ENCODE results near the gene PRKAR2A. TPM values are rescaled to one million over a fixed set of nuclear protein-coding genes. Genes with fewer than 3 reads are reported as not detected.

The PRKAR2A gene
- total RNA-seq, result 47.6 and 49.6 TPM in 2 replicates
- long read RNA-seq, partial matches to known transcripts, result 2 of 5 reads
- long read RNA-seq, other reads (novel, unspliced or antisense), result 3 of 5 reads

GRCh38 chr3:48847504-48848423, at the start of gene PRKAR2A:
TSS of gene PRKAR2A (minus strand) at chr3:48847874. CDS start at chr3:48847596, 278 bp downstream.
- H3K4me1 Mint-ChIP-seq, result peaks cover 28% of the 10 kb centered on the region
- peak within 1 kb of the TSS; percentile 89 for H3K4me3 Mint-ChIP-seq
- H3K27me3 Mint-ChIP-seq (ENCODE audit: low read depth), result peaks cover 5% of the 10 kb centered on the region
- H3K9me3 Mint-ChIP-seq, result no peaks in the 10 kb centered on the region
- H3K36me3 Mint-ChIP-seq (ENCODE audit: low read depth), result peaks cover 5% of the 10 kb centered on the region
- TF ChIP-seq CTCF (conservative IDR thresholded peaks at IDR 0.05), result no peak
- peak; percentile 74 for DNase-seq (ENCODE audit: low read depth, low spot score)
- no peak within 1 kb of the TSS for H3K27ac Mint-ChIP-seq (ENCODE audit: unreplicated experiment)

- TF ChIP-seq CTCF (conservative IDR thresholded peaks at IDR 0.05), result no peak
- H3K27ac Mint-ChIP-seq (ENCODE audit: unreplicated experiment), result no peak overlapping the region
- no peak for DNase-seq (ENCODE audit: low read depth, low spot score)
- no peaks in the 10 kb centered on the region for H3K27me3 Mint-ChIP-seq (ENCODE audit: low read depth)
- peaks cover 21% of the 10 kb centered on the region for H3K4me1 Mint-ChIP-seq
- no peaks in the 10 kb centered on the region for H3K9me3 Mint-ChIP-seq
- H3K4me3 Mint-ChIP-seq, result peak overlapping the region; percentile 41
- H3K36me3 Mint-ChIP-seq (ENCODE audit: low read depth), result no peaks in the 10 kb centered on the region
Measured at GRCh38 chr3:48896936-48897335, 49.3 kb upstream of the PRKAR2A start.

GRCh38 chr3:48894516-48894915, 46.8 kb upstream of the PRKAR2A start:
- Mint-ChIP-seq H3K9me3 (no peaks in the 10 kb centered on the region), H3K27me3 (ENCODE audit: low read depth) (no peaks in the 10 kb centered on the region), H3K27ac (ENCODE audit: unreplicated experiment) (no peak overlapping the region), H3K4me1 (peaks cover 21% of the 10 kb centered on the region), H3K4me3 (no peak overlapping the region), H3K36me3 (ENCODE audit: low read depth) (no peaks in the 10 kb centered on the region)
- TF ChIP-seq CTCF (conservative IDR thresholded peaks at IDR 0.05), result no peak
- no peak for DNase-seq (ENCODE audit: low read depth, low spot score)

GRCh38 chr3:48891606-48892005, 43.9 kb upstream of the PRKAR2A start:
- Mint-ChIP-seq H3K27ac (ENCODE audit: unreplicated experiment) (no peak overlapping the region), H3K4me3 (no peak overlapping the region), H3K4me1 (no peaks in the 10 kb centered on the region), H3K9me3 (no peaks in the 10 kb centered on the region), H3K36me3 (ENCODE audit: low read depth) (no peaks in the 10 kb centered on the region), H3K27me3 (ENCODE audit: low read depth) (no peaks in the 10 kb centered on the region)
- no peak for DNase-seq (ENCODE audit: low read depth, low spot score)
- no peak for TF ChIP-seq CTCF (conservative IDR thresholded peaks at IDR 0.05)

- no peak overlapping the region for H3K4me3 Mint-ChIP-seq
- no peak for TF ChIP-seq CTCF (conservative IDR thresholded peaks at IDR 0.05)
- H3K36me3 Mint-ChIP-seq (ENCODE audit: low read depth), result no peaks in the 10 kb centered on the region
- H3K27ac Mint-ChIP-seq (ENCODE audit: unreplicated experiment), result no peak overlapping the region
- no peaks in the 10 kb centered on the region for H3K9me3 Mint-ChIP-seq
- H3K27me3 Mint-ChIP-seq (ENCODE audit: low read depth), result no peaks in the 10 kb centered on the region
- no peaks in the 10 kb centered on the region for H3K4me1 Mint-ChIP-seq
- no peak for DNase-seq (ENCODE audit: low read depth, low spot score)
Measured at GRCh38 chr3:48885753-48886152, 38.1 kb upstream of the PRKAR2A start.

All from neural crest cell (in vitro differentiated cells).